PC-9 (cell line): Measurements from ENCODE around the gene MAP9. TPM values are rescaled to one million over a fixed set of nuclear protein-coding genes. Genes with fewer than 3 reads are reported as not detected.
A peak's percentile ranks its signal among the peaks of the same experiment; 100 is the strongest.

Experiments
- BruUV-seq: library from RNA; stranded (reverse); fragments of 400-500 nt; replicated peaks from 2 replicates; lab custom pipeline; 2021; lab: Mats Ljungman, UMichigan
- CTCF ChIA-PET: fragments of 300-600 bp; sonication (Branson Sonifier 250); formaldehyde crosslinking; loops from one replicate; lab custom pipeline; 2022; ENCODE audit warnings: antibody characterized with exemption; lab: Charles Lee
- POLR2A ChIA-PET: fragments of 300-600 bp; sonication (Branson Sonifier 250); formaldehyde crosslinking; loops from one replicate; lab custom pipeline; 2022; ENCODE audit warnings: antibody characterized with exemption; ENCODE audit not compliant: unreplicated experiment; lab: Charles Lee
- DNase-seq, 2 experiments: peaks; one replicate each; pipeline versions ENCODE4 v3.0.0 to v3.0.0-alpha.2; 2015 to 2022; ENCODE audit warnings: mixed read lengths in 1 of 2
- H2AFZ ChIP-seq: fragments of 200-600 bp; sonication (generic); 2 replicates; pipeline ENCODE4 v1.8.1; 2017; ENCODE audit warnings: antibody characterized with exemption
- H3F3A ChIP-seq: fragments of 200-600 bp; sonication (generic); 2 replicates; pipeline ENCODE4 v1.8.1; 2017; ENCODE audit warnings: antibody characterized with exemption, mild to moderate bottlenecking, low read depth; ENCODE audit not compliant: insufficient read depth
- H3K27ac ChIP-seq: fragments of 200-600 bp; sonication (generic); 2 replicates; pipeline ENCODE4 v1.6.1; 2016; ENCODE audit warnings: mixed run types
- H3K27me3 ChIP-seq: fragments of 200-600 bp; sonication (generic); 2 replicates; pipeline ENCODE4 v1.6.1; 2016; ENCODE audit warnings: low read depth, mixed run types; ENCODE audit not compliant: insufficient read depth
- H3K36me3 ChIP-seq: fragments of 200-600 bp; sonication (generic); 2 replicates; pipeline ENCODE4 v1.6.1; 2016; ENCODE audit warnings: low read depth, mixed run types
- H3K4me1 ChIP-seq: fragments of 200-600 bp; sonication (generic); replicated peaks from 2 replicates; pipeline ENCODE4 v1.6.1; 2016; ENCODE audit warnings: mixed run types; ENCODE audit not compliant: insufficient read depth
- H3K4me2 ChIP-seq: fragments of 200-600 bp; sonication (generic); 2 replicates; pipeline ENCODE4 v1.6.1; 2017; ENCODE audit warnings: mixed run types
- H3K4me3 ChIP-seq: fragments of 200-600 bp; sonication (generic); 2 replicates; pipeline ENCODE4 v1.6.1; 2016; ENCODE audit warnings: mixed run types
- H3K79me2 ChIP-seq: fragments of 200-600 bp; sonication (generic); 2 replicates; pipeline ENCODE4 v1.6.1; 2017; ENCODE audit warnings: low read depth, mixed run types
- H3K9me2 ChIP-seq: fragments of 200-600 bp; sonication (generic); 2 replicates; pipeline ENCODE4 v1.8.1; 2017; ENCODE audit warnings: mild to moderate bottlenecking; ENCODE audit not compliant: insufficient read depth
- H3K9me3 ChIP-seq: fragments of 200-600 bp; sonication (generic); 2 replicates; pipeline ENCODE4 v1.8.1; 2016; ENCODE audit warnings: low read depth; ENCODE audit not compliant: insufficient read depth
- H4K20me1 ChIP-seq: fragments of 200-600 bp; sonication (generic); 2 replicates; pipeline ENCODE4 v1.8.1; 2017; ENCODE audit not compliant: insufficient read depth
- EZH2 ChIP-seq: fragments of 200-600 bp; sonication (generic); IDR thresholded peaks from 2 replicates; pipeline ENCODE4 v1.8.0; 2017; ENCODE audit warnings: antibody characterized with exemption, low read depth
- intact Hi-C: fragments of 100-400 bp; cut with micrococcal nuclease; formaldehyde crosslinking; loops from one replicate; pipeline ENCODE4 v1.10.0; 2022; ENCODE audit not compliant: unreplicated experiment
- total RNA-seq: library from RNA; stranded (reverse); gene quantifications from 2 replicates; pipeline ENCODE4 v1.2.3, GENCODE V29; 2021
- TF ChIP-seq, protein P1 (sequence below): fragments of 200-600 bp; sonication (generic); conservative IDR thresholded peaks from 2 replicates; pipeline ENCODE4 v1.6.1; 2017; ENCODE audit warnings: mixed run types, antibody characterized with exemption, mild to moderate bottlenecking, moderate library complexity

Gene MAP9
- total RNA-seq, 1 experiment from 2014 or later, result 11.0 TPM

DNA sequence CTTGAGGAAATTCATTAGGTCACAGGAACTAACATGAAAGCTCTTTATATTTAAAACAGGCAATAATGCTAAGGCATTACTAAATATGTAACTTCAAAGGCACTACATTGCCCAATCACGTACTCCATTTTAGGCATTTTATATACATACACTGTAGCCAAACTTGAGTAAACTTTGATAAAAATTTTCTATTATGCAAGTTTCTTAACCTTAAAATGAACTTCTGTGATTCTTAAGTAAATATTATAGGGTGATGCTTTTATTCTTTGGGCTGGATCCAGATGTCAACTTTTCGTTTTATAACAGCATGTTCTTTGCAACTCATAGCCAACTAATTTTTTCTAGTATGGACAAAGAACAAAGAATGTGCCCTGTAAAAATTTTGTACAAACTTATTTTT, 28.3 kb upstream of the MAP9 start:
- no peak overlapping the region for H3K27ac ChIP-seq
- H3K4me1 ChIP-seq, result no peaks in the 10 kb centered on the region
- H4K20me1 ChIP-seq, result no peaks in the 10 kb centered on the region
- H3F3A ChIP-seq, result no peaks in the 10 kb centered on the region
- ChIA-PET POLR2A (no interaction called here), CTCF (no interaction called here)
- TF ChIP-seq EZH2, result no peak
- TF ChIP-seq, protein P1, sequence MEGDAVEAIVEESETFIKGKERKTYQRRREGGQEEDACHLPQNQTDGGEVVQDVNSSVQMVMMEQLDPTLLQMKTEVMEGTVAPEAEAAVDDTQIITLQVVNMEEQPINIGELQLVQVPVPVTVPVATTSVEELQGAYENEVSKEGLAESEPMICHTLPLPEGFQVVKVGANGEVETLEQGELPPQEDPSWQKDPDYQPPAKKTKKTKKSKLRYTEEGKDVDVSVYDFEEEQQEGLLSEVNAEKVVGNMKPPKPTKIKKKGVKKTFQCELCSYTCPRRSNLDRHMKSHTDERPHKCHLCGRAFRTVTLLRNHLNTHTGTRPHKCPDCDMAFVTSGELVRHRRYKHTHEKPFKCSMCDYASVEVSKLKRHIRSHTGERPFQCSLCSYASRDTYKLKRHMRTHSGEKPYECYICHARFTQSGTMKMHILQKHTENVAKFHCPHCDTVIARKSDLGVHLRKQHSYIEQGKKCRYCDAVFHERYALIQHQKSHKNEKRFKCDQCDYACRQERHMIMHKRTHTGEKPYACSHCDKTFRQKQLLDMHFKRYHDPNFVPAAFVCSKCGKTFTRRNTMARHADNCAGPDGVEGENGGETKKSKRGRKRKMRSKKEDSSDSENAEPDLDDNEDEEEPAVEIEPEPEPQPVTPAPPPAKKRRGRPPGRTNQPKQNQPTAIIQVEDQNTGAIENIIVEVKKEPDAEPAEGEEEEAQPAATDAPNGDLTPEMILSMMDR, result no peak
- no peak overlapping the region for H3K4me2 ChIP-seq
- no peaks in the 10 kb centered on the region for H3K9me2 ChIP-seq
- intact Hi-C loops, result no loop called here
- no TSS peak for BruUV-seq
- no peak for DNase-seq
- H3K79me2 ChIP-seq, result no peaks in the 10 kb centered on the region
- no peaks in the 10 kb centered on the region for H3K27me3 ChIP-seq
- no peaks in the 10 kb centered on the region for H3K9me3 ChIP-seq
- no peaks in the 10 kb centered on the region for H3K36me3 ChIP-seq
- H3K4me3 ChIP-seq, result no peak overlapping the region
- no peak overlapping the region for H2AFZ ChIP-seq

- Histone ChIP-seq H3K27ac (no peak overlapping the region), H3K4me3 (no peak overlapping the region), H4K20me1 (no peaks in the 10 kb centered on the region), H3K9me2 (no peaks in the 10 kb centered on the region), H3F3A (no peaks in the 10 kb centered on the region), H2AFZ (no peak overlapping the region), H3K9me3 (no peaks in the 10 kb centered on the region), H3K36me3 (no peaks in the 10 kb centered on the region), H3K27me3 (no peaks in the 10 kb centered on the region), H3K4me1 (no peaks in the 10 kb centered on the region), H3K79me2 (no peaks in the 10 kb centered on the region), H3K4me2 (no peak overlapping the region)
- DNase-seq, result no peak
- intact Hi-C loops, result loop anchor here (1.0 kb wide), 2 partner anchors 383 to 549 kb away; partner anchors contain the start of gene CTSO
- CTCF ChIA-PET, result no interaction called here
- BruUV-seq, result no TSS peak
- no peak for TF ChIP-seq EZH2
- TF ChIP-seq, protein P1, result peak; percentile 51
- POLR2A ChIA-PET, result interaction anchor here (0.6 to 0.7 kb wide), 2 partner anchors 198 to 549 kb away, joined by 3 read pairs; no protein-coding TSS in a partner anchor
Measured at GRCh38 chr4:155403886-155404285, 27.1 kb upstream of the MAP9 start.

DNA sequence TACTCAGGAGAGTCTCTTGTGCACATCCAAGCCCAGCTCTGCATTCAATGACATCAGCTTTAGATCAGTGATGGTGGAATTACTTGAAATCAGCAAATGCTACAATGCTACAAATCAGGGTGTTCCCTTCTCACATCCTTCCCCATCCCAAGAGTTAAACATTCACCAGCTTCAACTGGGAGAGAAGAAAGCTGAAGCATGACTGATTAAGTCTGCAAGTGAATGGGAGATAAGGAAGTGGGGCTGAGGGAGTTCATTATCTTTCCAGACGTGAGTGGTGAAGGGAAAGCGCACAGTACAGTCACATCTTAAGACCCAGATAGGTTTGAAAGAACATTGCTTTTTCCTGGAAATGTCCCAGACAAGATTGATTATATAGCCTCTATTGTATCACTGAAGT, 26.2 kb upstream of the MAP9 start:
- no peak overlapping the region for H2AFZ ChIP-seq
- H3K27me3 ChIP-seq, result no peaks in the 10 kb centered on the region
- H3K79me2 ChIP-seq, result no peaks in the 10 kb centered on the region
- no peaks in the 10 kb centered on the region for H4K20me1 ChIP-seq
- no peaks in the 10 kb centered on the region for H3K36me3 ChIP-seq
- intact Hi-C loops, result no loop called here
- no peaks in the 10 kb centered on the region for H3F3A ChIP-seq
- H3K9me2 ChIP-seq, result no peaks in the 10 kb centered on the region
- no peaks in the 10 kb centered on the region for H3K9me3 ChIP-seq
- DNase-seq, result no peak
- no peak overlapping the region for H3K27ac ChIP-seq
- BruUV-seq, result no TSS peak
- CTCF ChIA-PET, result no interaction called here
- H3K4me1 ChIP-seq, result no peaks in the 10 kb centered on the region
- no peak overlapping the region for H3K4me3 ChIP-seq
- H3K4me2 ChIP-seq, result no peak overlapping the region
- no peak for TF ChIP-seq EZH2
- TF ChIP-seq, protein P1, result no peak
- POLR2A ChIA-PET, result no interaction called here
